HL-60 (cell line): ENCODE data around the gene MLN.
"Not testable (repeated sequence)": the region's sequence is repeated elsewhere in the genome, so short reads cannot be mapped to it uniquely, and the experiment has no call there.

ENCODE experiments used
- GABPA ChIP-seq: IDR thresholded peaks from 2 replicates; pipeline ENCODE4 v1.6.1; 2012; ENCODE audit warnings: low read depth
- POLR2AphosphoS5 ChIP-seq: IDR thresholded peaks from 2 replicates; pipeline ENCODE4 v1.6.1; 2012; ENCODE audit warnings: low read depth
- TF ChIP-seq, protein P1 (sequence below): IDR thresholded peaks from one replicate; pipeline ENCODE4 v1.5.1; 2011; ENCODE audit warnings: low read length, control low read depth, inconsistent platforms; ENCODE audit not compliant: insufficient read depth
- TF ChIP-seq, protein P2 (sequence below): IDR thresholded peaks from 2 replicates; pipeline ENCODE4 v1.6.1; 2012; ENCODE audit warnings: low read depth; ENCODE audit not compliant: insufficient replicate concordance

DNA sequence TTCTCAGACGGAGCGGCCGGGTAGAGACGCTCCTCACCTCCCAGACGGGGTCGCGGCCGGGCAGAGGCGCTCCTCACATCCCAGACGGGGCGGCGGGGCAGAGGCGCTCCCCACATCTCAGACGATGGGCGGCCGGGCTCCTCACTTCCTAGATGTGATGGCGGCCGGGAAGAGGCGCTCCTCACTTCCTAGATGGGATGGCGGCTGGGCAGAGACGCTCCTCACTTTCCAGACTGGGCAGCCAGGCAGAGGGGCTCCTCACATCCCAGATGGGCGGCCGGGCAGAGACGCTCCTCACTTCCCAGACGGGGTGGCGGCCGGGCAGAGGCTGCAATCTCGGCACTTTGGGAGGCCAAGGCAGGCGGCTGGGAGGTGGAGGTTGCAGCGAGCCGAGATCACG is 29.0 kb upstream of the MLN start:
- TF ChIP-seq, protein P1, sequence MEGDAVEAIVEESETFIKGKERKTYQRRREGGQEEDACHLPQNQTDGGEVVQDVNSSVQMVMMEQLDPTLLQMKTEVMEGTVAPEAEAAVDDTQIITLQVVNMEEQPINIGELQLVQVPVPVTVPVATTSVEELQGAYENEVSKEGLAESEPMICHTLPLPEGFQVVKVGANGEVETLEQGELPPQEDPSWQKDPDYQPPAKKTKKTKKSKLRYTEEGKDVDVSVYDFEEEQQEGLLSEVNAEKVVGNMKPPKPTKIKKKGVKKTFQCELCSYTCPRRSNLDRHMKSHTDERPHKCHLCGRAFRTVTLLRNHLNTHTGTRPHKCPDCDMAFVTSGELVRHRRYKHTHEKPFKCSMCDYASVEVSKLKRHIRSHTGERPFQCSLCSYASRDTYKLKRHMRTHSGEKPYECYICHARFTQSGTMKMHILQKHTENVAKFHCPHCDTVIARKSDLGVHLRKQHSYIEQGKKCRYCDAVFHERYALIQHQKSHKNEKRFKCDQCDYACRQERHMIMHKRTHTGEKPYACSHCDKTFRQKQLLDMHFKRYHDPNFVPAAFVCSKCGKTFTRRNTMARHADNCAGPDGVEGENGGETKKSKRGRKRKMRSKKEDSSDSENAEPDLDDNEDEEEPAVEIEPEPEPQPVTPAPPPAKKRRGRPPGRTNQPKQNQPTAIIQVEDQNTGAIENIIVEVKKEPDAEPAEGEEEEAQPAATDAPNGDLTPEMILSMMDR, result not testable (repeated sequence)
- TF ChIP-seq POLR2AphosphoS5, GABPA: not testable (repeated sequence)
- TF ChIP-seq, protein P2, sequence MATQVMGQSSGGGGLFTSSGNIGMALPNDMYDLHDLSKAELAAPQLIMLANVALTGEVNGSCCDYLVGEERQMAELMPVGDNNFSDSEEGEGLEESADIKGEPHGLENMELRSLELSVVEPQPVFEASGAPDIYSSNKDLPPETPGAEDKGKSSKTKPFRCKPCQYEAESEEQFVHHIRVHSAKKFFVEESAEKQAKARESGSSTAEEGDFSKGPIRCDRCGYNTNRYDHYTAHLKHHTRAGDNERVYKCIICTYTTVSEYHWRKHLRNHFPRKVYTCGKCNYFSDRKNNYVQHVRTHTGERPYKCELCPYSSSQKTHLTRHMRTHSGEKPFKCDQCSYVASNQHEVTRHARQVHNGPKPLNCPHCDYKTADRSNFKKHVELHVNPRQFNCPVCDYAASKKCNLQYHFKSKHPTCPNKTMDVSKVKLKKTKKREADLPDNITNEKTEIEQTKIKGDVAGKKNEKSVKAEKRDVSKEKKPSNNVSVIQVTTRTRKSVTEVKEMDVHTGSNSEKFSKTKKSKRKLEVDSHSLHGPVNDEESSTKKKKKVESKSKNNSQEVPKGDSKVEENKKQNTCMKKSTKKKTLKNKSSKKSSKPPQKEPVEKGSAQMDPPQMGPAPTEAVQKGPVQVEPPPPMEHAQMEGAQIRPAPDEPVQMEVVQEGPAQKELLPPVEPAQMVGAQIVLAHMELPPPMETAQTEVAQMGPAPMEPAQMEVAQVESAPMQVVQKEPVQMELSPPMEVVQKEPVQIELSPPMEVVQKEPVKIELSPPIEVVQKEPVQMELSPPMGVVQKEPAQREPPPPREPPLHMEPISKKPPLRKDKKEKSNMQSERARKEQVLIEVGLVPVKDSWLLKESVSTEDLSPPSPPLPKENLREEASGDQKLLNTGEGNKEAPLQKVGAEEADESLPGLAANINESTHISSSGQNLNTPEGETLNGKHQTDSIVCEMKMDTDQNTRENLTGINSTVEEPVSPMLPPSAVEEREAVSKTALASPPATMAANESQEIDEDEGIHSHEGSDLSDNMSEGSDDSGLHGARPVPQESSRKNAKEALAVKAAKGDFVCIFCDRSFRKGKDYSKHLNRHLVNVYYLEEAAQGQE, result not testable (repeated sequence)
